ENCODE data around the gene PKNOX2.

PKNOX2 gene

GRCh38 chr11:125341676-125342075 is 177.1 kb downstream of the PKNOX2 start:
- DNase-seq (ENCODE audit: low read depth) = no peak

GRCh38 chr11:125342281-125342930 is 177.9 kb downstream of the PKNOX2 start:
- no peak for DNase-seq (ENCODE audit: low read depth)

GRCh38 chr11:125343086-125343717 is 178.7 kb downstream of the PKNOX2 start:
- DNase-seq (ENCODE audit: low read depth) = no peak

GRCh38 chr11:125343718-125344131 is 179.2 kb downstream of the PKNOX2 start:
- DNase-seq (ENCODE audit: low read depth) = no peak

GRCh38 chr11:125344846-125345420 is 180.4 kb downstream of the PKNOX2 start:
- no peak for DNase-seq (ENCODE audit: low read depth)

- no peak for DNase-seq (ENCODE audit: low read depth)
Observed at GRCh38 chr11:125345421-125346178, 181.0 kb downstream of the PKNOX2 start.

GRCh38 chr11:125346179-125346530 is 181.6 kb downstream of the PKNOX2 start:
- no peak for DNase-seq (ENCODE audit: low read depth)

GRCh38 chr11:125346565-125347260 is 182.2 kb downstream of the PKNOX2 start:
- DNase-seq (ENCODE audit: low read depth) = no peak

- DNase-seq (ENCODE audit: low read depth) = no peak
Observed at GRCh38 chr11:125347261-125347585, 182.7 kb downstream of the PKNOX2 start.

GRCh38 chr11:125348141-125348651 is 183.6 kb downstream of the PKNOX2 start:
- no peak for DNase-seq (ENCODE audit: low read depth)

GRCh38 chr11:125348674-125349309 is 184.2 kb downstream of the PKNOX2 start:
- DNase-seq (ENCODE audit: low read depth) = no peak

GRCh38 chr11:125350206-125351032 is 185.9 kb downstream of the PKNOX2 start:
- no peak for DNase-seq (ENCODE audit: low read depth)

GRCh38 chr11:125351033-125351867 is 186.7 kb downstream of the PKNOX2 start:
- no peak for DNase-seq (ENCODE audit: low read depth)

GRCh38 chr11:125351868-125352250 is 187.3 kb downstream of the PKNOX2 start:
- DNase-seq (ENCODE audit: low read depth) = no peak

- no peak for DNase-seq (ENCODE audit: low read depth)
Observed at GRCh38 chr11:125356797-125357196, 192.2 kb downstream of the PKNOX2 start.

GRCh38 chr11:125357551-125357950 is 193.0 kb downstream of the PKNOX2 start:
- no peak for DNase-seq (ENCODE audit: low read depth)

- DNase-seq (ENCODE audit: low read depth) = no peak
Observed at GRCh38 chr11:125358254-125358840, 193.8 kb downstream of the PKNOX2 start.

- no peak for DNase-seq (ENCODE audit: low read depth)
Observed at GRCh38 chr11:125359130-125359529, 194.6 kb downstream of the PKNOX2 start.

- DNase-seq (ENCODE audit: low read depth) = no peak
Observed at GRCh38 chr11:125360066-125360465, 195.5 kb downstream of the PKNOX2 start.
